Right lobe of liver (tissue), 4 donors: ENCODE results near the gene PLVAP.

Experiments used
- CTCF ChIP-seq, 4 donors: fragments of 200-600 bp in 3 of 4; fragments of 450-650 bp in 1 of 4; IDR thresholded peaks; one replicate each; pipeline versions ENCODE4 v1.5.1 to v1.8.0; 2016 to 2022; ENCODE audit warnings: antibody characterized with exemption in 4 of 4, mild to moderate bottlenecking in 2 of 4
- POLR2A ChIP-seq: fragments of 450-650 bp; IDR thresholded peaks from one replicate; pipeline ENCODE4 v1.6.1; 2017; ENCODE audit warnings: antibody characterized with exemption, mild to moderate bottlenecking
- donor health status: DM: no; HTN: no; CAD: no.
- donor health status: DM: no; HTN: no; CAD: no.
- donor health status: DM: no; HTN: yes; CAD: no.

GRCh38 chr19:17309965-17310461, 67.1 kb downstream of the PLVAP start:
- no peak for TF ChIP-seq CTCF (IDR thresholded peaks at IDR 0.05)
- TF ChIP-seq POLR2A, result no peak
